C4-2B (cell line): ENCODE measurements around the gene IGFL2.

Experiments
- CTCF ChIP-seq: fragments of 450-650 bp; conservative IDR thresholded peaks from 2 replicates; pipeline ENCODE4 v1.5.1; 2017; ENCODE audit warnings: mild to moderate bottlenecking
- ZFX ChIP-seq: fragments of 450-650 bp; IDR thresholded peaks from 2 replicates; pipeline ENCODE4 v1.6.1; 2017

GRCh38 chr19:46206682-46207081, 58.6 kb downstream of the IGFL2 start:
- TF ChIP-seq CTCF (no peak), ZFX (no peak)
